ENCODE data around the gene PPARG. TPM values are rescaled to one million over a fixed set of nuclear protein-coding genes. Genes with fewer than 3 reads are reported as not detected.

PPARG gene
- total RNA-seq, 1 donor from 2014 or later, result 10.1 TPM

- H3K36me3 Mint-ChIP-seq, result no peaks in the 10 kb centered on the region
- peaks cover 22% of the 10 kb centered on the region for H3K4me1 Mint-ChIP-seq
- H3K9me3 Mint-ChIP-seq, result no peaks in the 10 kb centered on the region
- DNase-seq (ENCODE audit: low spot score in 2 of 2, unreplicated experiment in 2 of 2), result no peak
- H3K27ac Mint-ChIP-seq, result peak overlapping the region; percentile 81
- no peak for TF ChIP-seq CTCF (IDR thresholded peaks at IDR 0.05; ENCODE audit: unreplicated experiment)
- no peak overlapping the region for H3K4me3 Mint-ChIP-seq
- H3K27me3 Mint-ChIP-seq (ENCODE audit: low read depth), result no peaks in the 10 kb centered on the region
Measured at GRCh38 chr3:12345584-12346494, 57.0 kb downstream of the PPARG start.

GRCh38 chr3:12347301-12347700, 58.4 kb downstream of the PPARG start:
- Mint-ChIP-seq H3K4me1 (peaks cover 21% of the 10 kb centered on the region), H3K4me3 (no peak overlapping the region), H3K9me3 (no peaks in the 10 kb centered on the region), H3K27me3 (ENCODE audit: low read depth) (no peaks in the 10 kb centered on the region), H3K36me3 (no peaks in the 10 kb centered on the region), H3K27ac (no peak overlapping the region)
- no peak for DNase-seq (ENCODE audit: low spot score in 2 of 2, unreplicated experiment in 2 of 2)
- TF ChIP-seq CTCF (IDR thresholded peaks at IDR 0.05; ENCODE audit: unreplicated experiment), result no peak

DNA sequence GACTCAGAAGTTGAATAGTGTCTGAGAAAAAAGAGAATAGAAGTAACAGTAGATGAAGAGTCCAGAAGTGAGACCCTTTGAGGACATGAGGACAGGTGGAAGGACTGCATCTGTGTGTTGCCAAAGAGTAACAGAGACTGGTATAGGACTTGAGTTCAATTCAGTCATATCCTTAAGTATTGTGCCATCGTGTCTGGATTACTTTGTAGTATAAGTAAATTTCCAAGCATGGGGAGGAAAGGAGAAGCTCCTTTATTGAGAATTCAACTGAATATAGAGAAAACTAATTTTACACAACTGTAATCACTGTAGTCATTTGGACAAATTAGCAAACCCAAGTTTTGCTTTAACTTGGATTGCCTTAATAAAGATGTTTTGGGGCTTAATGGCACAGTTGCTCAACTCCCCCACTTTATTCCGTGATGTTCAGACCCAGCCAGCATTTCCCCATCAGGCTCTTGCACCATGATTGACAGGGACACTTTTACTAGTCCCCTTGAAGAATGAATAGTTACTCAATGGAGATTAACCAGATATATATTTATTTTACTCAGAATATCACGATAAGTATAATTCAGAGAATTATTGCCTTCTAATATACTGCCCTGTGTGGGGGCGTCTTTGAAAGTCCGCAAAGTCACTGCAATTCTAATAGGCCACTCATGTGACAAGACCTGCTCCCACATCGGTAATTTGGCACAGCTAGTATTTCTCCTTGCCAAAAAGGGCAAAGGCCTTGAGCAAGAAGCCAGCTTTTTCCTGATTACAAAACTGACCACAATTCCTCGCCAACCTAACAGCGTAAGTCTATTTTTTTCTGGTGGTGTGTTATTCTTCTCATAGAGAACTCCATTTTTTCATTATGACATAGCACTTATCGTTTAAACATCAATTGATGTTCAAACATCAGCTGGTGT, 61.3 kb downstream of the PPARG start:
- Mint-ChIP-seq H3K4me3 (no peak overlapping the region), H3K9me3 (no peaks in the 10 kb centered on the region), H3K36me3 (no peaks in the 10 kb centered on the region), H3K27me3 (ENCODE audit: low read depth) (no peaks in the 10 kb centered on the region), H3K27ac (no peak overlapping the region), H3K4me1 (peaks cover 31% of the 10 kb centered on the region)
- no peak for TF ChIP-seq CTCF (IDR thresholded peaks at IDR 0.05; ENCODE audit: unreplicated experiment)
- DNase-seq (ENCODE audit: low spot score in 2 of 2, unreplicated experiment in 2 of 2), result no peak

DNA sequence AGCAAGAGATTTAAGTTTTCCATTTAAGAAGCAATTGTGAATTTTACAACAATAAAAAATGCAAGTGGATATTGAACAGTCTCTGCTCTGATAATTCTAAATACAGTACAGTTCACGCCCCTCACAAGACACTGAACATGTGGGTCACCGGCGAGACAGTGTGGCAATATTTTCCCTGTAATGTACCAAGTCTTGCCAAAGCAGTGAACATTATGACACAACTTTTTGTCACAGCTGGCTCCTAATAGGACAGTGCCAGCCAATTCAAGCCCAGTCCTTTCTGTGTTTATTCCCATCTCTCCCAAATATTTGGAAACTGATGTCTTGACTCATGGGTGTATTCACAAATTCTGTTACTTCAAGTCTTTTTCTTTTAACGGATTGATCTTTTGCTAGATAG, 62.3 kb downstream of the PPARG start:
- Mint-ChIP-seq H3K27ac (no peak overlapping the region), H3K4me3 (no peak overlapping the region), H3K4me1 (peaks cover 23% of the 10 kb centered on the region), H3K36me3 (no peaks in the 10 kb centered on the region), H3K9me3 (no peaks in the 10 kb centered on the region), H3K27me3 (ENCODE audit: low read depth) (no peaks in the 10 kb centered on the region)
- TF ChIP-seq CTCF (IDR thresholded peaks at IDR 0.05; ENCODE audit: unreplicated experiment), result no peak
- DNase-seq (ENCODE audit: low spot score in 2 of 2, unreplicated experiment in 2 of 2), result no peak

- no peak for TF ChIP-seq CTCF (IDR thresholded peaks at IDR 0.05; ENCODE audit: unreplicated experiment)
- Mint-ChIP-seq H3K4me3 (no peak overlapping the region), H3K4me1 (peaks cover 22% of the 10 kb centered on the region), H3K9me3 (no peaks in the 10 kb centered on the region), H3K27me3 (ENCODE audit: low read depth) (no peaks in the 10 kb centered on the region), H3K27ac (no peak overlapping the region), H3K36me3 (no peaks in the 10 kb centered on the region)
- no peak for DNase-seq (ENCODE audit: low spot score in 2 of 2, unreplicated experiment in 2 of 2)
Measured at GRCh38 chr3:12352253-12352652, 63.4 kb downstream of the PPARG start.

Data from mesothelial cell of epicardium (in vitro differentiated cells).